Gastroesophageal sphincter (tissue), 3 donors: Measurements from ENCODE around the gene RFT1.

Experiments
- CTCF ChIP-seq, 4 experiments: fragments of 200-600 bp in 2 of 4; fragments of 450-650 bp in 2 of 4; sonication (generic) in 1 of 4; IDR thresholded peaks; one replicate each; pipeline ENCODE4 v1.5.1; 2017 to 2019; ENCODE audit warnings: antibody characterized with exemption in 4 of 4, mild to moderate bottlenecking in 2 of 4, moderate library complexity in 2 of 4
- POLR2A ChIP-seq, 2 donors: fragments of 450-650 bp; IDR thresholded peaks; one replicate each; pipeline ENCODE4 v1.6.1; 2017; ENCODE audit warnings: antibody characterized with exemption in 2 of 2, mild to moderate bottlenecking in 2 of 2, moderate library complexity in 1 of 2

- TF ChIP-seq CTCF (IDR thresholded peaks at IDR 0.05) (no peak), POLR2A (IDR thresholded peaks at IDR 0.05) (no peak)
Observed at GRCh38 chr3:53157974-53158580, 27.8 kb upstream of the RFT1 start.
